ENCODE results near the gene SP140.
"Not testable (repeated sequence)": the region's sequence is repeated elsewhere in the genome, so short reads cannot be mapped to it uniquely, and the experiment has no call there.

SP140 gene

GRCh38 chr2:230289311-230289710 is 63.8 kb downstream of the SP140 start:
- not testable (repeated sequence) for DNase-seq (ENCODE audit: low spot score)

DNA sequence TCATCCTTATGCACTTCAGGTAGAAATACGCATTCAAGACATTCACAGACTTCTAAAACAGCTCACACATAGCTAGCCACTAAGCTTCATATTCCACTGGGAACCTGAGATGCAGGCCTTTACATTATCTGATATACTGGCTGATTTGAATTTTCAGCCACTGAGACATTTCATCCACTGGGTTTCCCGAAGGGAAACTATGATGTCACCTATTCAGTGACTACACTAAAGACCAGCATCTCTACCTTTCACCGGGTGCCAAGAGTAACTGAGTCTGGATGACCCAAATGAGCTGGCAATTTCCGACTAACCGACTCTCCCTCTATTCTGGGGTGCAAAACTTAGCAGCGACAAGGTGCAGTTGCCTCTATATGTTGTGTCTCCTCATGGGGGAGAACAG is 69.7 kb downstream of the SP140 start:
- no peak for DNase-seq (ENCODE audit: low spot score)

- no peak for DNase-seq (ENCODE audit: low spot score)
These were observed 71.4 kb downstream of the SP140 start for GRCh38 chr2:230296917-230297316.

- DNase-seq (ENCODE audit: low spot score): no peak
These were observed 74.1 kb downstream of the SP140 start for GRCh38 chr2:230299618-230300017.

DNA sequence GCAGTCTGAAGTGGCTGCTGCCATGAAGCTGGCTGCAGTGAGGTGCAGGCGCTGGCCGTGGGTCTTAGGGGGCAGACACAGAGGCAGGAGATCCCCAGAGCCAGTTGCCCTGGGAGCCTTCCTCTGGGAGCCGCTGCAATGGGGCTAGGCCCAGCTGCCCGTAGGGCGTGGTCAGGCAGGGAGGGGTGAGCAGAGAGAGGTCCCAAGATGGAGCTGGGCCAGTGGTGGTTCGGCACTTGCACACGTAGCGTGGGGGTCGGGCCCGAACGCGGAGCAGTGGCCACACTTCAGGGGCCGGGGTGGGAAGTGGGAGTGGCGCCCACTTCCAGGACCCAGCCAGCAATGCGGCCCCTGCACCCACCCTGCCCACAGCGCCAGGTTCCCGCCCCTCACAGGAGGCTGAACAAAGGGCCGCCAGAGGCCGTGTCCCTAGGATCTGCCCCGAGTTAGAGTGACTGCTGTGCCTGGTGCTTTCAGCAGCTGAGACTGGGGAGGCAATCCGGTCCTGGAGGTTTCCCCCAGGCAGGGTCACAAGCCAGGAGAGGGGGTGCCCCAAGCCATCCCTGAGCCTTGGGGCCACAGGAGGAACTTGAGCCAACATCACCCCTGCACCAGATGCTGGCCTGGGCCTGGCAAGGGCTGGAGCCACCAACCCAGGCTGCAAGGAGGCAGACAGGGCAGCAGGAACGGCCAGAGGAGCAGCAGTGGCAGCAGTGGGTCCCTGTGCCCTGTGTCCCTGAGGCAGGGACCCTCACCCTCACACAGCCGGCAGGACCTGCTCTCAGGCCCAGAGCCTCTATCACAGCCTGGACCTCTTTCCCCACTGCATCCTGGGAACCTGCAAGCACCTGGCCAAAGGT is 80.1 kb downstream of the SP140 start:
- no peak for DNase-seq (ENCODE audit: low spot score)

DNA sequence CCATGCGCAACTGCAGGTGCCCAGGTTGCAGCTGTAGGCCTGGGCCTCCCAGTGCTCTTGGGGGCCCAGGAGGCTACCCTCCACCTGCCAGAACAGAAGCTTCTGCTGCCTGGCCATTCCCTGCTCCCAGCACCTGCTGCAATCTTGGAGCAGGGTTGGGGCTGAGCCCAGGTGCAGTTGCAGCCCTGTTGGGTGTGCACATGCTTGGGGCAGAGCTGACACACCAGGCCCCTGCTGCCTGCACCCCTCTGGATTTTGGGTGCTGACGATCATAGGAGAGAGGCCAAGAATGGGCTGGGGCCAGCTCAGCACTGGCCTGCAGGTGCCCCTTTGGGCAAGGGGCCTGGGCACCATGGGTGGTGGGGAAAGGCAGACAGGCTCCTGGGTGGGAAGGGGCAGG is 80.9 kb downstream of the SP140 start:
- no peak for DNase-seq (ENCODE audit: low spot score)

DNA sequence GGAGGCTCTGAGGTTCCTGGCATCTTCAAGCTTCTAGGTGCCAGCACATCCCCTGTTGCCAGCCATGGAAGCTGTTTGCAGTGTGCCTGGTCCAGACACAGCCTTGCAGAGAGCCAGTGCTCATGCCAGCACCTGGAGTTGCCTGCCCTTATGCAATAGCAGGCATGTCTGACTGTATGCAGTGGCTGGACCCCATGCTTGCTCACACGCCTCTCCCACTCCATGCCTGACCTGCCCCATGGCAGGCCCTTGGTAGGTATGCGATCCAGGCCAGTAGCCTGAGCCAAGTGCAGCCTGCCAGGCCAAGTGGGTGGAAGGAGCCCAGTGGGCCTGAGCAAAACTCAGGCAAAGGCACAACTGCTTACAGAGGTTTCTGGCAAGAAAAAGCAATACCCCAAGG is 81.9 kb downstream of the SP140 start:
- DNase-seq (ENCODE audit: low spot score): no peak

DNA sequence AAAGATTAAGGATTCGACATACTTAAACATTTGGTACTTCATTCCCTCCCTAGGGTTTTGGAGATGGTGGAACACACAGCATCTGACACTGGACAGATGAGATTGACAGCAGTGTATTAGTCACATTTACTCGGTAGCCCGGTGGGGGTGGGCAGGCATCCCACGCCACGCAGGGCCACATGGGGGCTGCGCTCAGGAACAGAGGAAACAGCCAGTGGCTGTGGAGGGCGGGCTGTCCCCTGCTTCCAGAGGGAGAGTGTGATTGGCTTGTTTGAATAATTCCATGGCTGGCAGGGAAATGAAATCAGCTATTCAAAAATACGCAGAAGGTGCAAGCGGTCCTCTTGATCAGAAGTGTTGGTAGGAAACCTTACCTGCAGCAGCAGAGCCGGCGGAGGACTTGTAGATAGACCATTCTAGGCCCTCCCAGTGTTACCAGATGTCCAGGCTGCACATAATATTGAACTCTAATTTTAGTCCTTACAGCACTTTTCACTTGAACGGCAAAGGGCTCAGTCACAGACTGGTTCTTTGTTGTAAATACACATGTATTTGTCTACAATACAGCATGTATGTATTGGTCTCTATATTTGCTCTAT is 83.0 kb downstream of the SP140 start:
- no peak for DNase-seq (ENCODE audit: low spot score)

GRCh38 chr2:230310792-230311191 is 85.3 kb downstream of the SP140 start:
- DNase-seq (ENCODE audit: low spot score): not testable (repeated sequence)

- DNase-seq (ENCODE audit: low spot score): not testable (repeated sequence)
These were observed 86.1 kb downstream of the SP140 start for GRCh38 chr2:230311634-230312033.

GRCh38 chr2:230312638-230313037 is 87.1 kb downstream of the SP140 start:
- no peak for DNase-seq (ENCODE audit: low spot score)

GRCh38 chr2:230317366-230317765 is 91.8 kb downstream of the SP140 start:
- no peak for DNase-seq (ENCODE audit: low spot score)

DNA sequence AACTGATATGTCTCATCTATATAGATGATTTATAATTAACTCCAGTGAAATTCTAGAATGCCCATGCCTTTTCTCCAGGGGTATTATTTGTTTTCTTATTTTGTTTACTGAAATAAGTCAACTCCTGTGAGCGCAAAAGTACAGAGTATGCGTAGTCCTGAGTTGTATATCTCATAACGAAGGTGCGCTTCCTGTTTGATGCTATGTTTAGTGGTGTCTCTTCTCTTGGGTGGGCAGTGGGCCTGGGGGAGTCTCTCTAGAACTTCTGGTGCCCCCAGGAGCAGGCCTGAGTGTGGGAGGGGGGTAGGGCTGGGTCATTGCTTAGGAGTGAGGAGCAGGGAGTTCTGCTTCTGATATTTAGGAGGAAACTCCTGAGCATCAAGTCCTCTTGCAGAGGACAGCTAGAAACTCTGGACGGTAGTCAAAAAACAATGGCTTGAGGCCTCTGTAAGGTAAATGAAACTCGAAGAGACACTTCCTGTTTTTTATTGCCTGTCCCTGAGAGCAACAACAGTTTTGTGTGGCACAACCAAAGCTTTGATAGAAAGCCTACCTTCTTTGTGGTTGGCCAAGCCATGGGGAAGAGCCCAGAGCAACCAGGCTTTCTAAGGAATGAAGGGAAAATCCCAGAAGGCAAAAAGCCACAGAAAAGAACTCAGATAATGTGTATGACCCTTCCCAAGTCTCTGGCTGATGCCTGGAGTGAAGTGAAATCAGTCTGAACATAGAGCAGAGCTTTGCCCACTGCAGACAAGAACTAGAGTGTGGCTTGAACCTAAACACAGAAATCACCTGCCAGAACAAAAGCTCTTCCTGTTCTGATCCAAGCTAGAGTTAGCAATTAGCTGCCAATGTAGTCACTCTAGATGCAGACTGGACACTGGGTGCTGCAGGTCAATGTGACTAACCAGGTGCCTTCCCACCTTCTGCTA is 92.9 kb downstream of the SP140 start:
- no peak for DNase-seq (ENCODE audit: low spot score)

GRCh38 chr2:230319211-230319862 is 93.8 kb downstream of the SP140 start:
- DNase-seq (ENCODE audit: low spot score): no peak

- no peak for DNase-seq (ENCODE audit: low spot score)
These were observed 95.5 kb downstream of the SP140 start for GRCh38 chr2:230321031-230321430.

GRCh38 chr2:230322561-230323384 is 97.2 kb downstream of the SP140 start:
- DNase-seq (ENCODE audit: low spot score): no peak

DNA sequence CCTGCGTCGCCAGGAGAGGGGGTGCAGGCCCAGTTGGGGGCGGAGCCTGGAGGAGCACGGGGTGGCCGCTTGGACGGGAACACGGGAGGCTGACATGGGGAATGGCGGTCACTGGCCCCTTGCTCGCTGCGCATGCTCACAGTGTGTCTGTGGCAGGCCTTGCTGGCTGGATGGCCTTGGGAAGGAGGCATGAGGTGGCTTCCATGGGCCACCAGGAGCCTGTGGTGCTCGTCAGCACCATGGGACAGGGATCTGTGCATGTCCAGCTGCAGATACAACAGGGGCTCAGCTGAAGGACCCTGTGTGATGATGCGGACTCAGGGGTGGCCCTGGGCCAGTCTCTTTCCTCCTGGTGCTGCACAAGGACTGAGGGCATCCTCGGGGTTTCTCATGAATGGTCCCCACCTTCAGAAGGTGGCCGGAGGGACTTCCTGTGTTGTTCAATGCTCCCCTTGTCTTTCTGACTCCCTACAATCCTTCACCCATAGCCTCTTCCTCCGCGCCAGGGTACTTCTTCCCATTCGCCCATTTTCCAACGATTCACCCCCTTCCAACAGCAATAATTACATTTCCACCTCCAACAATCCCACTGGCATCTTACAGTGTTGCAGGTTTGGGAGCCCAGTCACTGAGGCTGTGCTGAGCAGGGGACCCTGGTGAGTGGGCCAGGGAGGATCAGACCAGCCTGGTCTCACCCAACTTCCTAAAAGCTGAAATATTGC is 98.0 kb downstream of the SP140 start:
- peak; percentile 86 for DNase-seq (ENCODE audit: low spot score)

- DNase-seq (ENCODE audit: low spot score): no peak
These were observed 99.0 kb downstream of the SP140 start for GRCh38 chr2:230324503-230324902.

DNA sequence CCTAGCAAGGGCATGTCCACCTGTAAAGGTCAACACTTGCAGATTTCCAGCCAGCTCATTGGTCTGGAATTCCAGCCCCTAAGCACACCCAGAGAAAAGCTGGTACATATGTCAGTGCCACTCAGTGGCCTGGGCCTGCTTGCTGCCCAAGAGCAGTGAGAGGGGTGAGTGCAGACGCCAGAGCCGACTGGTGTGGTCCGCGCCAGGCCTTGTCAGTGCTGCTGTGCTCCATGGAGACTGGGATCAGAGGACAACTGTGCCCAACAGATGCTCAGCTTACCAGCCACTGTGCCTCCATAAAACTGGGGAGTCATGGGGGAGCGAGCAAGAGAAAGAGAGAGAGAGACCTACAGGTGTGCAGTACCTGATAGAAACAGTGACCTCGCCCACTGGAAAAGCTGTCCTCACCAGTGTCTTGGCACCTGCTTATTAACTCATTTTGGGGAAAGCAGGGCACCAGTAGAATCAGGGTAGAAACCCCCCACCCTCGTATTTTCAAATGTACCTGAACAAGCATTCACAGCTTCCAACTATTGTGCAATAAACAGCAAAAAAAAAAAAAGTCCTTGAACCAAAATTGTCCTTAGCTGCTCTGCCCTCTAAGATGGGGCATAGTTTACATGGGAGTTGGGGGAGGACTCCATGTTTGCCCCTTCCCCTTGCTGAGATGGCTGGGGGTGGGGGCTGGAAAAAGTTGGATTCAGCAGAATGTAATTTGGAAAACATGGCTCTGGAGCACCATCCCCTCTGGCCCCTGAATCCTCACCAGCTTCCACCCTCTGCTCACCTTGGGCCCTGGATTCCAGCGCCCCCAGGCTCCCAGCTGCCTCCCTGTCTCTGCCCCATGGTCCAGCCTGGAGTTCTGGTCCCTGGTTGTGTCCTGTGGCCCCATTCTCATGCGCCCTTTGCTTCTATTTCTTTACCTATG is 100.0 kb downstream of the SP140 start:
- no peak for DNase-seq (ENCODE audit: low spot score)
